GM12891 (cell line): Measurements from ENCODE around the gene HP1BP3.

Experiments
- POLR2A ChIP-seq: IDR thresholded peaks from 2 replicates; pipeline ENCODE4 v1.6.1; 2011; ENCODE audit warnings: low read depth, low read length, control low read depth
- SPI1 ChIP-seq: IDR thresholded peaks from 2 replicates; pipeline ENCODE4 v1.6.1; 2011; ENCODE audit warnings: low read depth, low read length, control low read depth
- TAF1 ChIP-seq: IDR thresholded peaks from 2 replicates; pipeline ENCODE4 v1.6.1; 2011; ENCODE audit warnings: low read depth, low read length, control low read depth

DNA sequence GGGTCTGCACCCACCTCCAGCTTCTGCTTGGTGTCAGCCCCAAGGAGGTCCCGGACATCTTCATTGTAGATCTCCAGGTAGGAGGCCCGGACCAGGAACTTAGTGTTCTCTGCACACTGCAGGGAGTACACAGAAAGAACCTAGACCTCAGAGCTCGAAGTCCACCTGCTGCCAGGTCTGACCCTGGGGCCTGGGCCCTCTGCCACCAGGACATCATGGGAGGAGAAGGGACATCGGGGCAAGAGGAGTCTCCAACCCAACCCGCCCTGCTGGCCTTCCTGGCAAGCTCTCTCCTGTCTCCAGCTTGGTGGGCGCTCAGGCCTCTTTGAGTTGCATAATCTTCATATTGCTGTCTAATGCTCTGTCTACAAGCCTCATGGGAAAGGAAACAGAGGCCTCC is 73.7 kb downstream of the HP1BP3 start:
- no peak for TF ChIP-seq TAF1
- no peak for TF ChIP-seq POLR2A
- TF ChIP-seq SPI1 = no peak
